ENCODE results near the gene TEX11.
"Not testable (repeated sequence)": the region's sequence is repeated elsewhere in the genome, so short reads cannot be mapped to it uniquely, and the experiment has no call there.

The TEX11 gene

GRCh38 chrX:70762285-70762684 lies 146.2 kb downstream of the TEX11 start:
- no peak for DNase-seq (ENCODE audit: low read depth in 2 of 2, low spot score in 1 of 2)

DNA sequence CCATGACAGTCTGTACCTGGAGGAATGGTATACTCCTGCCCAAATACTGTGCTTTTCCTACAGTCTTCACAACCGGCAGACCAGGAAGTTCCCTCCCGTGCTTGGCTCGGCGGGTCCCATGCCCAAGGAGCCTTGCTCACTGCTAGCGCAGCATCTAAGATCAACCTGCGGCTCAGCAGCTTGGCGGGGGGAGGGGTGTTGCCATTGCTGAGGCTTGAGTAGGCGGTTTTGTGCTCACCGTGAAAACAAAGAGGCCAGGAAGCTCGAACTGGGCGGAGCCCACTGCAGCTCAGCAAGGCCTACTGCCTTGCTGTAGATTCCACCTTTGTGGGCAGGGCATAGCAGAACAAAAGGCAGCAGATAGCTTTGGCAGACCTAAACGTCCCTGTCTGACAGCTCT lies 152.7 kb downstream of the TEX11 start:
- DNase-seq (ENCODE audit: low read depth in 2 of 2, low spot score in 1 of 2) = peak in 1 of 2 donors; percentile 24

GRCh38 chrX:70754169-70754848 lies 154.2 kb downstream of the TEX11 start:
- no peak for DNase-seq (ENCODE audit: low read depth in 2 of 2, low spot score in 1 of 2)

DNA sequence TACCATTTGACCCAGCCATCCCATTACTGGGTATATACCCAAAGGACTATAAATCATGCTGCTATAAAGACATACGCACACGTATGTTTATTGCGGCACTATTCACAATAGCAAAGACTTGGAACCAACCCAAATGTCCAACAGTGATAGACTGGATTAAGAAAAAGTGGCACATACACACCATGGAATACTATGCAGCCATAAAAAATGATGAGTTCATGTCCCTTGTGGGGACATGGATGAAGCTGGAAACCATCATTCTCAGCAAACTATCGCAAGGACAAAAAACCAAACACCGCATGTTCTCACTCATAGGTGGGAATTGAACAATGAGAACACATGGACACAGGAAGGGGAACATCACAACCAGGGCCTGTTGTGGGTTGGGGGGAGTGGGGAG lies 174.7 kb downstream of the TEX11 start:
- not testable (repeated sequence) for DNase-seq (ENCODE audit: low read depth in 2 of 2, low spot score in 1 of 2)

GRCh38 chrX:70727961-70728360 lies 180.6 kb downstream of the TEX11 start:
- not testable (repeated sequence) for DNase-seq (ENCODE audit: low read depth in 2 of 2, low spot score in 1 of 2)

DNA sequence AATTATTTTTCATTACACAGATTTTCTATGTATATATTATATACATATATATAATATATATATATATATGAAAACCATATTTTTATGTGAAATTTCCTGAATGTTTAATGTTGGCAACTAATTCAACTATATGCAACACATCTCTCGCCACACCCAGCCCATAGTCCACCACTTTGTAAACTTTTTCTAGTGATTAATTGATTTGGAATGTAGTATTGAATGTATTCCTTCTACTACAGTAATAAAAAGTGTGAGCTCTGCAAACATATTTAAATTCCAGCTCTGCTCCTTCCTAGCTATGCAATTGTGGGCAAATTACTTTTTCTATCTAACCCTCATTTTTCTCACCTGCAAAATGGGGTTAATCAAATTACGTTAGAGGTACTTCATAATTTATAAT lies 187.8 kb downstream of the TEX11 start:
- no peak for DNase-seq (ENCODE audit: low read depth in 2 of 2, low spot score in 1 of 2)

DNA sequence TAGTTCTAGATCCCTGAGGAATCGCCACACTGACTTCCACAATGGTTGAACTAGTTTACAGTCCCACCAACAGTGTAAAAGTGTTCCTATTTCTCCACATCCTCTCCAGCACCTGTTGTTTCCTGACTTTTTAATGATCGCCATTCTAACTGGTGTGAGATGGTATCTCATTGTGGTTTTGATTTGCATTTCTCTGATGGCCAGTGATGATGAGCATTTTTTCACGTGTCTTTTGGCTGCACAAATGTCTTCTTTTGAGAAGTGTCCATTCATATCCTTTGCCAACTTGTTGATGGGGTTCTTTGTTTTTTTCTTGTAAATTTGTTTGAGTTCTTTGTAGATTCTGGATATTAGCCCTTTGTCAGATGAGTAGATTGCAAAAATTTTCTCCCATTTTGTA lies 197.2 kb downstream of the TEX11 start:
- not testable (repeated sequence) for DNase-seq (ENCODE audit: low read depth in 2 of 2, low spot score in 1 of 2)

- DNase-seq (ENCODE audit: low read depth in 2 of 2, low spot score in 1 of 2) = no peak
Observed at GRCh38 chrX:70694339-70695122, 214.0 kb downstream of the TEX11 start.

DNA sequence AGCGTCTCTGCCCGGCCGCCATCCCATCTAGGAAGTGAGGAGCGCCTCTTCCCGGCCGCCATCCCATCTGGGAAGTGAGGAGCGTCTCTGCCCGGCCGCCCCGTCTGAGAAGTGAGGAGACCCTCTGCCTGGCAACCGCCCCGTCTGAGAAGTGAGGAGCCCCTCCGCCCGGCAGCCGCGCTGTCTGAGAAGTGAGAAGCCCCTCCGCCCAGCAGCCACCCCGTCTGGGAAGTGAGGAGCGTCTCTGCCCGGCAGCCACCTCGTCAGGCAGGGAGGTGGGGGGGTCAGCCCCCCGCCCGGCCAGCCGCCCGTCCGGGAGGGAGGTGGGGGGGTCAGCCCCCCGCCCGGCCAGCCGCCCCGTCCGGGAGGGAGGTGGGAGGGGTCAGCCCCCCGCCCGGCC lies 229.1 kb downstream of the TEX11 start:
- DNase-seq (ENCODE audit: low read depth in 2 of 2, low spot score in 1 of 2) = not testable (repeated sequence)

DNA sequence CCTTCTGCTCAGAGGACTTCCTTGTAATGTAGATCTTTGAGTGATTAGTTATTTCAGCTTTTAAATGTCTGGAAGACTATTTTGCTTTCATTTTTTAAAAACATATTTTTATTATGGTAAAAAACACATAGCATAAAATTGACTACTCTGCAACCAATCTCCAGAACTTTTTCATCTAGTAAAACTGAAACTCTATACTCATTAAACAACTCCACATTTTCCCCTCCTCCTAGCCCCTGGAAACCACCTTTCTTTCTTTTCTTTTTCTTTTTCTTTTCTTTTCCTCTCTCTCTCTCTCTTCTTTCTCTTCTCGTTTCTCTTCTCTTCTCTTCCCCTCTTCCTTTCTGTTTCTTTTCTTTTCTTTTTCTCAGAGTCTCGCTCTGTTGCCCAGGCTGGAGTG lies 233.2 kb downstream of the TEX11 start:
- no peak for DNase-seq (ENCODE audit: low read depth in 2 of 2, low spot score in 1 of 2)

DNA sequence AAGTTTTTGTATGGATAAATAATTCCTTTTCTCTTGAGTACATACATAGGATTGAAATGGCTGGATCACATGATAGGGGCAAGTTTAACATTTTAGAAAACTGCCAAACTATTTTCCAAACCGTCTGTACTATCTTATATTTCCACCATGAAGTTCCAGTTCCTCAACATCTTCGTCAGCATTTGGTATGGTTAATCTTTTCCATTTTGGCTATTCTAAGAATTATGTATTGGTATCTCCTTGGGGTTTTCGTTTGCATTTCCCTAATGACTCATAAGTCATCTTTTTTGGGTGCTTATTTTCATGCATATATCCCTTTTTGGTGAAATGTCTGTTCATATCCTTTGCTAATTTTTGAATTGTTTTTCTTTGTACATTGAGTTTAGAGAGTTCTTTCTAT lies 236.2 kb downstream of the TEX11 start:
- DNase-seq (ENCODE audit: low read depth in 2 of 2, low spot score in 1 of 2) = no peak

GRCh38 chrX:70669120-70669519 lies 239.4 kb downstream of the TEX11 start:
- DNase-seq (ENCODE audit: low read depth in 2 of 2, low spot score in 1 of 2) = no peak

- no peak for DNase-seq (ENCODE audit: low read depth in 2 of 2, low spot score in 1 of 2)
Observed at GRCh38 chrX:70664726-70665125, 243.8 kb downstream of the TEX11 start.

DNA sequence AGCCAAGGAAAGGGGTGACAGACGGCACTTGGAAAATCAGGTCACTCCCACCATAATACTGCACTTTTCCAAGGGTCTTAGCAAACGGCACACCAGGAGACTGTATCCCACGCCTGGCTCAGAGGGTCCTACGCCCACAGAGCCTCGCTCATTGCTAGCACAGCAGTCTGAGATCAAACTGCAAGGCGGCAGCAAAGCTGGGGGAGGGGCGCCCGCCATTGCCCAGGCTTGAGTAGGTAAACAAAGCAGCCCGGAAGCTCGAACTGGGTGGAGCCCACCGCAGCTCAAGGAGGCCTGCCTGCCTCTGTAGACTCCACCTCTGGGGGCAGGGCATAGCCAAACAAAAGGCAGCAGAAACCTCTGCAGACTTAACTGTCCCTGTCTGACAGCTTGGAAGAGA lies 247.4 kb downstream of the TEX11 start:
- DNase-seq (ENCODE audit: low read depth in 2 of 2, low spot score in 1 of 2) = not testable (repeated sequence)

DNA sequence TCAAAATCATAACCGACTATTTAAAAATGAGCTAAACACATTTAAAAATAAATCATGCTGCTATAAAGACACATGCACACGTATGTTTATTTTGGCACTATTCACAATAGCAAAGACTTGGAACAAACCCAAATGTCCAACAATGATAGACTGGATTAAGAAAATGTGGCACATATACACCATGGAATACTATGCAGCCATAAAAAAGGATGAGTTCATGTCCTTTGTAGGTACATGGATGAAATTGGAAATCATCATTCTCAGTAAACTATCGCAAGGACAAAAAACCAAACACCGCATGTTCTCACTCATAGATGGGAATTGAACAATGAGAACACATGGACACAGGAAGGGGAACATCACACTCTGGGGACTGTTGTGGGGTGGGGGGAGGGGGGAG lies 251.0 kb downstream of the TEX11 start:
- not testable (repeated sequence) for DNase-seq (ENCODE audit: low read depth in 2 of 2, low spot score in 1 of 2)

GRCh38 chrX:70656304-70656703 lies 252.2 kb downstream of the TEX11 start:
- DNase-seq (ENCODE audit: low read depth in 2 of 2, low spot score in 1 of 2) = no peak

DNA sequence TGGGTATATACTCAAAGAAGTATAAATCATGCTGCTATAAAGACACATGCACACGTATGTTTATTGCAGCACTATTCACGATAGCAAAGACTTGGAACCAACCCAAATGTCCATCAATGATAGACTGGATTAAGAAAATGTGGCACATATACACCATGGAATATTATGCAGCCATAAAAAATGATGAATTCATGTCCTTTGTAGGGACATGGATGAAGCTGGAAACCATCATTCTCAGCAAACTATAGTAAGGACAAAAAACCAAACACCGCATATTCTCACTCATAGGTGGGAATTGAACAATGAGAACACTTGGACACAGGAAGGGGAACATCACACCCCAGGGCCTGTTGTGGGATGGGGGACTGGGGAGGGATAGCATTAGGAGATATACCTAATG lies 260.6 kb downstream of the TEX11 start:
- not testable (repeated sequence) for DNase-seq (ENCODE audit: low read depth in 2 of 2, low spot score in 1 of 2)

GRCh38 chrX:70636218-70636617 lies 272.3 kb downstream of the TEX11 start:
- DNase-seq (ENCODE audit: low read depth in 2 of 2, low spot score in 1 of 2) = no peak

DNA sequence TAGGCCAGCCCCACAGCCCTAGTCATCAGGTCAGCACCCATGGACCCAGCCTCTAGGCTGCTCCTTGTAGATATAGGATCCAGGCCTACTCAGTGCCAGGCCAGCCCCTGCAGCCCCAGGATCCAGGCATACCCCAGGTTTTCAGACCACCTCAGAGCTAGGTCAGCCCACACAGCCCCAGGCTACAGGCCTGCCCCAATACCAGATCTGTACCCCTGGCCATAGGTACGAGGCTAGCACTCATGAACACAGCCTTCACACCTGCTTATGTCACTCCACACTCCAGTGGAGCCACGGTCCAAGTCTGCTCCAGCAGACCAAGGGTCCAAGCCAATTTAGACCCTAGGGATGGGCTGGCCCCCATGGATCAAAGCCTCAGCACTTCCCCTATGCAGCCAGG lies 272.8 kb downstream of the TEX11 start:
- no peak for DNase-seq (ENCODE audit: low read depth in 2 of 2, low spot score in 1 of 2)

- no peak for DNase-seq (ENCODE audit: low read depth in 2 of 2, low spot score in 1 of 2)
Observed at GRCh38 chrX:70635227-70635626, 273.3 kb downstream of the TEX11 start.

- DNase-seq (ENCODE audit: low read depth in 2 of 2, low spot score in 1 of 2) = no peak
Observed at GRCh38 chrX:70621743-70622142, 286.8 kb downstream of the TEX11 start.

GRCh38 chrX:70618467-70618866 lies 290.0 kb downstream of the TEX11 start:
- DNase-seq (ENCODE audit: low read depth in 2 of 2, low spot score in 1 of 2) = no peak

- no peak for DNase-seq (ENCODE audit: low read depth in 2 of 2, low spot score in 1 of 2)
Observed at GRCh38 chrX:70613295-70613694, 295.2 kb downstream of the TEX11 start.

Measured in stimulated activated CD8-positive, alpha-beta memory T cell treated with anti-CD3 and anti-CD28 coated beads, Interleukin-4, amount 100 ng/mL, for 4 hours (primary cell).